CD4-positive, alpha-beta T cell treated with Interleukin-6 for 4 hours (primary cell): ENCODE results near the gene AP2A1.
"Not testable (repeated sequence)": the region's sequence is repeated elsewhere in the genome, so short reads cannot be mapped to it uniquely, and the experiment has no call there.

Experiments
- DNase-seq: peaks from one replicate; pipeline ENCODE4 v3.0.0-alpha.2; 2020; ENCODE audit warnings: mixed read lengths

Gene AP2A1

GRCh38 chr19:49814010-49814409 lies 47.2 kb downstream of the AP2A1 start:
- DNase-seq = no peak

GRCh38 chr19:49816590-49816989 lies 49.8 kb downstream of the AP2A1 start:
- no peak for DNase-seq

GRCh38 chr19:49817964-49818648 lies 51.3 kb downstream of the AP2A1 start, which contains the start of gene MED25:
Gene MED25, plus strand, starts transcription at chr19:49818289. Its CDS starts 53 bp downstream, at chr19:49818342.
- DNase-seq = peak; percentile 87

- no peak for DNase-seq
These were observed 52.0 kb downstream of the AP2A1 start for GRCh38 chr19:49818649-49819370.

- not testable (repeated sequence) for DNase-seq
These were observed 52.8 kb downstream of the AP2A1 start for GRCh38 chr19:49819452-49820115.

- DNase-seq = no peak
These were observed 53.3 kb downstream of the AP2A1 start for GRCh38 chr19:49820125-49820524.

GRCh38 chr19:49823472-49823871 lies 56.7 kb downstream of the AP2A1 start:
- no peak for DNase-seq

- DNase-seq = no peak
These were observed 57.9 kb downstream of the AP2A1 start for GRCh38 chr19:49824662-49825061.

GRCh38 chr19:49827034-49827433 lies 60.2 kb downstream of the AP2A1 start:
- DNase-seq = no peak

- DNase-seq = no peak
These were observed 62.4 kb downstream of the AP2A1 start for GRCh38 chr19:49829200-49829599.

GRCh38 chr19:49829721-49830120 lies 62.9 kb downstream of the AP2A1 start:
- no peak for DNase-seq

GRCh38 chr19:49830766-49831165 lies 64.0 kb downstream of the AP2A1 start:
- no peak for DNase-seq

GRCh38 chr19:49831592-49831991 lies 64.8 kb downstream of the AP2A1 start:
- no peak for DNase-seq

GRCh38 chr19:49832556-49832955 lies 65.8 kb downstream of the AP2A1 start:
- no peak for DNase-seq

- DNase-seq = no peak
These were observed 66.8 kb downstream of the AP2A1 start for GRCh38 chr19:49833599-49833998.

- DNase-seq = no peak
These were observed 68.8 kb downstream of the AP2A1 start for GRCh38 chr19:49835562-49835961.

GRCh38 chr19:49836176-49837008 lies 69.6 kb downstream of the AP2A1 start:
- no peak for DNase-seq

- no peak for DNase-seq
These were observed 70.2 kb downstream of the AP2A1 start for GRCh38 chr19:49837009-49837310.

- DNase-seq = no peak
These were observed 70.6 kb downstream of the AP2A1 start for GRCh38 chr19:49837425-49837824.

- DNase-seq = no peak
These were observed 72.2 kb downstream of the AP2A1 start for GRCh38 chr19:49838885-49839588.

- DNase-seq = no peak
These were observed 72.9 kb downstream of the AP2A1 start for GRCh38 chr19:49839713-49840112.

- no peak for DNase-seq
These were observed 73.5 kb downstream of the AP2A1 start for GRCh38 chr19:49840321-49840720.
